Measurements from ENCODE around the gene CST4. TPM values are rescaled to one million over a fixed set of nuclear protein-coding genes. Genes with fewer than 3 reads are reported as not detected.
"Not testable (repeated sequence)": the region's sequence is repeated elsewhere in the genome, so short reads cannot be mapped to it uniquely, and the experiment has no call there.

The CST4 gene
- total and polyA plus RNA-seq, 2 donors from 2014 or later: not detected

DNA sequence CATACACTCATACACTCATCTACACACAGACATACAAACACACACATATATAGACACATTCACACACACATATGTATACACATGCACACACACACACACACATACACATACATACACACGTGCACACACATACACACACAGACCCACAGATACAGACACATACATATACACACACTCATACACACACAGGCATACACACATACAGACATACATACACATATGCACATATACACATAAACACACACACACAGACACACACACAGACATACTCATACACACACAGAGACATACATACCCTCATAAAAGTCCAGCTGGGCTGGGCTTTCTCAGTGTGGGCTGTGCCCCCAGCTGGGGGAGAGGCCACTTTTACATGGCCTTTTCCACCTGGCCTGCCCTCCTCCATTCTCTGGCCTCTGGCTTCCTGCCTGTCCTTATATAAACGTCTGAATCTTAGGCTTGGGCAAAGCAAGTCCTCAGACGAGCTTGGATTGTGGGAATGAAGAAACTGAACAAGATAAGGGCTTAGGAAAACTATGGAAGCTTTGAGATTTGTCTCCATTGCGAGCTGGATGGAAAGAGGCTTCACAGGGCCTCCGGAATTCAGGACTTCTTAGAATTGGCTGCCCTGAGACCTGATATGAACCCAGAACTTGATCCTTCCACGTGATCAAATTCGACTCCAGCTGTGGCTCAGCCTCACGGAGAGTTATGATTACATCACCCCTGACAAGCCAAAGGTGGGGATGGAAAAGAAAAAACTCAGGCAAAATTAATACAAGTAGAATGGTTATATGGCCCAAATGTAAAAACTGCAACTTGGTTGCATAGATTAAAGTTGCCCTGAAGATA is 28.6 kb downstream of the CST4 start:
- DNase-seq (peak in 1 of 5 donors; percentile 21), FAIRE-seq (no peak)
- peaks cover 7 to 10% (median 8%) of the 10 kb centered on the region in 3 donors for H3K4me1 ChIP-seq (ENCODE audit: control insufficient read depth in 2 of 3, insufficient read depth in 2 of 3, low read depth in 1 of 3, low read length in 3 of 3)
- intact Hi-C loops (cut with DNase I): no loop called here
- H3K36me3 ChIP-seq (ENCODE audit: control insufficient read depth in 2 of 3, insufficient read depth in 3 of 3, low read length in 3 of 3): peaks cover 0 to 2% (median 0%) of the 10 kb centered on the region in 3 donors
- TF ChIP-seq, protein P1, sequence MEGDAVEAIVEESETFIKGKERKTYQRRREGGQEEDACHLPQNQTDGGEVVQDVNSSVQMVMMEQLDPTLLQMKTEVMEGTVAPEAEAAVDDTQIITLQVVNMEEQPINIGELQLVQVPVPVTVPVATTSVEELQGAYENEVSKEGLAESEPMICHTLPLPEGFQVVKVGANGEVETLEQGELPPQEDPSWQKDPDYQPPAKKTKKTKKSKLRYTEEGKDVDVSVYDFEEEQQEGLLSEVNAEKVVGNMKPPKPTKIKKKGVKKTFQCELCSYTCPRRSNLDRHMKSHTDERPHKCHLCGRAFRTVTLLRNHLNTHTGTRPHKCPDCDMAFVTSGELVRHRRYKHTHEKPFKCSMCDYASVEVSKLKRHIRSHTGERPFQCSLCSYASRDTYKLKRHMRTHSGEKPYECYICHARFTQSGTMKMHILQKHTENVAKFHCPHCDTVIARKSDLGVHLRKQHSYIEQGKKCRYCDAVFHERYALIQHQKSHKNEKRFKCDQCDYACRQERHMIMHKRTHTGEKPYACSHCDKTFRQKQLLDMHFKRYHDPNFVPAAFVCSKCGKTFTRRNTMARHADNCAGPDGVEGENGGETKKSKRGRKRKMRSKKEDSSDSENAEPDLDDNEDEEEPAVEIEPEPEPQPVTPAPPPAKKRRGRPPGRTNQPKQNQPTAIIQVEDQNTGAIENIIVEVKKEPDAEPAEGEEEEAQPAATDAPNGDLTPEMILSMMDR (IDR thresholded peaks at IDR 0.05; ENCODE audit: borderline replicate concordance, extremely low read depth, insufficient read depth): no peak
- H3K9ac ChIP-seq (ENCODE audit: low read length in 3 of 3): peak overlapping the region in 1 of 3 donors; percentile 15
- H3K27me3 ChIP-seq (ENCODE audit: control insufficient read depth, insufficient read depth, low read length): no peaks in the 10 kb centered on the region
- peaks cover 0 to 3% (median 0%) of the 10 kb centered on the region in 3 donors for H3K9me3 ChIP-seq (ENCODE audit: control insufficient read depth in 2 of 3, insufficient read depth in 1 of 3, low read length in 3 of 3)
- H3K4me3 ChIP-seq (ENCODE audit: low read length in 3 of 3): peak overlapping the region in 1 of 3 donors; percentile 16
- H3K27ac ChIP-seq (ENCODE audit: low read depth in 2 of 2, low read length in 2 of 2): no peak overlapping the region

GRCh38 chr20:23659610-23659988 is 29.2 kb downstream of the CST4 start:
- H3K36me3 ChIP-seq (ENCODE audit: control insufficient read depth in 2 of 3, insufficient read depth in 3 of 3, low read length in 3 of 3); intact Hi-C loops (cut with DNase I); H3K27ac ChIP-seq (ENCODE audit: low read depth in 2 of 2, low read length in 2 of 2); DNase-seq; H3K27me3 ChIP-seq (ENCODE audit: control insufficient read depth, insufficient read depth, low read length); H3K4me1 ChIP-seq (ENCODE audit: control insufficient read depth in 2 of 3, insufficient read depth in 2 of 3, low read depth in 1 of 3, low read length in 3 of 3); H3K4me3 ChIP-seq (ENCODE audit: low read length in 3 of 3); FAIRE-seq; H3K9me3 ChIP-seq (ENCODE audit: control insufficient read depth in 2 of 3, insufficient read depth in 1 of 3, low read length in 3 of 3): not testable (repeated sequence)
- peak overlapping the region in 1 of 3 donors; percentile 15 for H3K9ac ChIP-seq (ENCODE audit: low read length in 3 of 3)

- Histone ChIP-seq H3K4me1 (ENCODE audit: control insufficient read depth in 2 of 3, insufficient read depth in 2 of 3, low read depth in 1 of 3, low read length in 3 of 3) (peaks cover 7 to 10% (median 8%) of the 10 kb centered on the region in 3 donors), H3K27ac (ENCODE audit: low read depth in 2 of 2, low read length in 2 of 2) (no peak overlapping the region), H3K9ac (ENCODE audit: low read length in 3 of 3) (no peak overlapping the region), H3K9me3 (ENCODE audit: control insufficient read depth in 2 of 3, insufficient read depth in 1 of 3, low read length in 3 of 3) (peaks cover 0 to 3% (median 0%) of the 10 kb centered on the region in 3 donors), H3K27me3 (ENCODE audit: control insufficient read depth, insufficient read depth, low read length) (no peaks in the 10 kb centered on the region), H3K4me3 (ENCODE audit: low read length in 3 of 3) (no peak overlapping the region), H3K36me3 (ENCODE audit: control insufficient read depth in 2 of 3, insufficient read depth in 3 of 3, low read length in 3 of 3) (peaks cover 0 to 2% (median 0%) of the 10 kb centered on the region in 3 donors)
- peak; percentile 21 for FAIRE-seq
- intact Hi-C loops (cut with DNase I): no loop called here
- TF ChIP-seq, protein P1 (IDR thresholded peaks at IDR 0.05; ENCODE audit: borderline replicate concordance, extremely low read depth, insufficient read depth): no peak
- DNase-seq: peak in 3 of 5 donors; percentile 28 to 53 (median 48)
Observed at GRCh38 chr20:23658989-23659609, 29.7 kb downstream of the CST4 start.

- FAIRE-seq (no peak), DNase-seq (no peak)
- intact Hi-C loops (cut with DNase I): no loop called here
- peaks cover 0 to 3% (median 0%) of the 10 kb centered on the region in 3 donors for H3K9me3 ChIP-seq (ENCODE audit: control insufficient read depth in 2 of 3, insufficient read depth in 1 of 3, low read length in 3 of 3)
- H3K9ac ChIP-seq (ENCODE audit: low read length in 3 of 3): no peak overlapping the region
- H3K27me3 ChIP-seq (ENCODE audit: control insufficient read depth, insufficient read depth, low read length): no peaks in the 10 kb centered on the region
- no peak overlapping the region for H3K27ac ChIP-seq (ENCODE audit: low read depth in 2 of 2, low read length in 2 of 2)
- H3K36me3 ChIP-seq (ENCODE audit: control insufficient read depth in 2 of 3, insufficient read depth in 3 of 3, low read length in 3 of 3): peaks cover 0 to 2% (median 0%) of the 10 kb centered on the region in 3 donors
- TF ChIP-seq, protein P1 (IDR thresholded peaks at IDR 0.05; ENCODE audit: borderline replicate concordance, extremely low read depth, insufficient read depth): no peak
- H3K4me3 ChIP-seq (ENCODE audit: low read length in 3 of 3): no peak overlapping the region
- H3K4me1 ChIP-seq (ENCODE audit: control insufficient read depth in 2 of 3, insufficient read depth in 2 of 3, low read depth in 1 of 3, low read length in 3 of 3): peaks cover 7 to 10% (median 8%) of the 10 kb centered on the region in 3 donors
Observed at GRCh38 chr20:23658336-23658735, 30.5 kb downstream of the CST4 start.
